Fibroblast of the aortic adventitia (primary cell): ENCODE measurements around the gene HAUS1. TPM values are rescaled to one million over a fixed set of nuclear protein-coding genes. Genes with fewer than 3 reads are reported as not detected.
"Not testable (repeated sequence)": the region's sequence is repeated elsewhere in the genome, so short reads cannot be mapped to it uniquely, and the experiment has no call there.

Source experiments
- DNase-seq: peaks from one replicate; pipeline ENCODE4 v3.0.0-alpha.2; 2010; ENCODE audit warnings: low read depth
- H3K4me3 ChIP-seq: 2 replicates; pipeline ENCODE4 v1.5.1; 2011; ENCODE audit warnings: low read depth, mild to moderate bottlenecking, control low read depth, low read length, moderate library complexity
- CTCF ChIP-seq: IDR thresholded peaks from 2 replicates; pipeline ENCODE4 v1.5.1; 2011; ENCODE audit warnings: mild to moderate bottlenecking, low read length, control low read depth, inconsistent platforms; ENCODE audit not compliant: insufficient read depth
- total RNA-seq: library from RNA; depleted of rRNA; stranded (reverse); fragments of >200 nt; gene quantifications from 2 replicates; pipeline ENCODE4 v1.2.3, GENCODE V29; 2012; ENCODE audit warnings: low replicate concordance

The HAUS1 gene
- total RNA-seq, 1 donor = 54.7 TPM

- TF ChIP-seq CTCF = no peak
- no peak for DNase-seq
- H3K4me3 ChIP-seq = no peak overlapping the region
These were observed 4.7 kb upstream of the HAUS1 start for GRCh38 chr18:46099463-46099862.

- no peak for DNase-seq
- no peak overlapping the region for H3K4me3 ChIP-seq
- no peak for TF ChIP-seq CTCF
These were observed 5.2 kb downstream of the HAUS1 start for GRCh38 chr18:46109386-46109785.

- no peak for DNase-seq
- H3K4me3 ChIP-seq = no peak overlapping the region
- no peak for TF ChIP-seq CTCF
These were observed 6.2 kb downstream of the HAUS1 start for GRCh38 chr18:46110406-46110805.

GRCh38 chr18:46113751-46114150, 9.6 kb downstream of the HAUS1 start:
- DNase-seq = no peak
- no peak for TF ChIP-seq CTCF
- H3K4me3 ChIP-seq = no peak overlapping the region

GRCh38 chr18:46126625-46127024, 22.4 kb downstream of the HAUS1 start:
- DNase-seq, H3K4me3 ChIP-seq: not testable (repeated sequence)

GRCh38 chr18:46130061-46130460, 25.9 kb downstream of the HAUS1 start:
- no peak for TF ChIP-seq CTCF
- DNase-seq = no peak

GRCh38 chr18:46130549-46130948, 26.4 kb downstream of the HAUS1 start:
- not testable (repeated sequence) for H3K4me3 ChIP-seq, DNase-seq

More at GRCh38 chr18:46130061-46130460, 25.9 kb downstream of the HAUS1 start:
- no peak overlapping the region for H3K4me3 ChIP-seq

- H3K4me3 ChIP-seq = no peak overlapping the region
- TF ChIP-seq CTCF = no peak
- no peak for DNase-seq
These were observed 29.3 kb downstream of the HAUS1 start for GRCh38 chr18:46133534-46133933.
